ENCODE results near the gene FAM114A1.
A peak's percentile ranks its signal among the peaks of the same experiment; 100 is the strongest.

FAM114A1 gene

DNA sequence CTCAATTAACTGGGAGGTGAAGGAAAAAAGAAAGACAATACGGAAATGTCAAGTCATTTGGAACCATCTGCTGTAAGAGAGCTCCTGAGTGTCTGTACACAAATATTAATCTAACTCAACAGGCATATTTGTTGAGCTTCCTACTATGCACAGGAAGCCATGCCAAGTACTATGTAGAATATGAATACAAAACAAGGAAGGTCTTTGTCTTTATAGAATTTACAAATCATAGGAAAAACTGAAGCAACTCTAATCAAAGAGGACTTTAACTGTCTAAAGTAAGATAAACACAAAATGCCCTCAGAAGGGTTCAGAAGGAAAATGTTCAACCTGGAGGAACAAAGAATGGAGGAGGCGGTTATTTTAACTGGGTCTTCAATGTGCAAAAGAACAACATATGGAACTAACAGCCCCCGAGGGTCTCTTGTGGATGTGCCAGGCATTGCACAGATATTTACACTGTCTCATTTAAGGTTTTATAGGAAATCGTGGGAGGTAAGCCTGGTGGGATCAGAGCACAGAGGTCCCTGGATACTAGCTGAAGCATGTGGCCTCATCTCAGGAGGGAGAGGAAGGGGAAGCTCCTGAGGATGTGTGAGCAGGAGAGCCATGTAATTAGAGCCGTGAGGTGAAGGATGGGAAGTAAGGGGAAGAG, 5.8 kb downstream of the FAM114A1 start:
- ChIA-PET CTCF (interaction anchor here (0.7 to 6.5 kb wide), 9 partner anchors 13 to 694 kb away, joined by 3 to 38 read pairs (median 3); partner anchors contain the start of gene TLR10), POLR2A (interaction anchor here (0.7 kb wide), 1 partner anchor 13 kb away, joined by 3 read pairs; no protein-coding TSS in a partner anchor)
- 71% methylated on average over 3 of the region's 5 CpGs for WGBS (ENCODE audit: insufficient coverage)

DNA sequence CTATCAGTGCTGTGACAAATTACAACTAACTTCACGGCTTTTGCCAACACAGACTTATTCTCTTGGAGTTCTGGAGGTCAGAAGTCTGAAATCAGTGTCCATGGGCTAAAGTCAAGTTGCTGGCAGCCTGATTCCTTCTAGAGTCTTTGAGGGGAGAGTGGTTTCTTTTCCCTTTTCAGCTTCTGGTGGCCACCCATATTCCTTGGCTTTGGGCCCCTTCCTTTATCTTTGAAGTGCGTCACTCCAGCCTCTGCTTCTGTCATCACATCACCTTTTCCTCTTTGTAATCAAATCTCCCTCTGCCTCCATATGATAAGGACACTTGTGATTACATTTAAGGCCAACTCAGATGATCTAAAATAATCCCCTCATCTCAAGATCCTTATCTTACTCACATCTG, 9.0 kb downstream of the FAM114A1 start:
- Histone ChIP-seq H3K36me3 (ENCODE audit: control insufficient read depth in 4 of 4, insufficient read depth in 4 of 4, low read length in 3 of 4) (no peaks in the 10 kb centered on the region), H3K27me3 (replicated peaks in 2 of 5; ENCODE audit: control insufficient read depth in 4 of 5, insufficient read depth in 5 of 5, low read length in 4 of 5) (no peaks in the 10 kb centered on the region), H3K4me3 (ENCODE audit: control insufficient read depth in 1 of 7, extremely low read depth in 1 of 7, insufficient read depth in 4 of 7, low read depth in 2 of 7, low read length in 6 of 7) (no peak overlapping the region), H3K4me1 (ENCODE audit: control extremely low read depth in 1 of 4, control insufficient read depth in 4 of 4, insufficient read depth in 4 of 4, low read length in 3 of 4) (no peaks in the 10 kb centered on the region), H3K27ac (ENCODE audit: insufficient read depth in 1 of 2, low read depth in 1 of 2, low read length in 2 of 2, poor library complexity in 1 of 2, severe bottlenecking in 2 of 2) (no peak overlapping the region), H3K9me3 (ENCODE audit: control extremely low read depth in 1 of 5, control insufficient read depth in 4 of 5, insufficient read depth in 2 of 5, low read depth in 1 of 5, low read length in 4 of 5) (no peaks in the 10 kb centered on the region)
- no peak for DNase-seq
- 100% methylated on average over 2 of the region's 2 CpGs for WGBS (ENCODE audit: insufficient coverage)
- ChIA-PET POLR2A (no interaction called here), CTCF (interaction anchor here (0.9 to 6.5 kb wide), 6 partner anchors 10 to 258 kb away, joined by 3 to 38 read pairs (median 4); no protein-coding TSS in a partner anchor)

More for the DNA sequence above, 5.8 kb downstream of the FAM114A1 start:
- Histone ChIP-seq H3K27ac (ENCODE audit: insufficient read depth in 1 of 2, low read depth in 1 of 2, low read length in 2 of 2, poor library complexity in 1 of 2, severe bottlenecking in 2 of 2) (no peak overlapping the region), H3K9me3 (ENCODE audit: control extremely low read depth in 1 of 5, control insufficient read depth in 4 of 5, insufficient read depth in 2 of 5, low read depth in 1 of 5, low read length in 4 of 5) (no peaks in the 10 kb centered on the region), H3K4me1 (ENCODE audit: control extremely low read depth in 1 of 4, control insufficient read depth in 4 of 4, insufficient read depth in 4 of 4, low read length in 3 of 4) (peaks cover 0 to under 1% (median 0%) of the 10 kb centered on the region in 4 experiments), H3K36me3 (ENCODE audit: control insufficient read depth in 4 of 4, insufficient read depth in 4 of 4, low read length in 3 of 4) (no peaks in the 10 kb centered on the region), H3K27me3 (replicated peaks in 2 of 5; ENCODE audit: control insufficient read depth in 4 of 5, insufficient read depth in 5 of 5, low read length in 4 of 5) (no peaks in the 10 kb centered on the region), H3K4me3 (ENCODE audit: control insufficient read depth in 1 of 7, extremely low read depth in 1 of 7, insufficient read depth in 4 of 7, low read depth in 2 of 7, low read length in 6 of 7) (no peak overlapping the region)
- peak in 2 of 3 donors; percentile 45 to 53 for DNase-seq

DNA sequence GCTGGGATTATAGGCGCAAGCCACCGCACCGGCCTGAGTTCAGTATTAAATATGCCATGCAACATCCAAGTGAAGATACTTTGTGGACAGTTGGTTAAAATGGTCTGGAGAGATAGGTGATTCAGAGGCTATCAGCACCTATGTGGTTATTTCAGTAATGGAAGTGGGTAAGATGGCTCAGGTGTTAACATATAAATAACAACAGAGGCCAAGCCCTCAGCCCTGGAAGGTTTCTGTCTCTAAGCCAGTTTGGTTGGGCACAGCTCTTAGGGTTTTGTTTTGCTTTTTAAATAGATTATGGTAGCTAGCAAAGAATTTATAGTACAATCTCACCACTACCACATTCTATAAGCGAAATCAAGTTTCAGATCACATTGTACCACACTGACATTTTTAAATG, 16.6 kb downstream of the FAM114A1 start:
- Histone ChIP-seq H3K9me3 (ENCODE audit: control extremely low read depth in 1 of 5, control insufficient read depth in 4 of 5, insufficient read depth in 2 of 5, low read depth in 1 of 5, low read length in 4 of 5) (no peaks in the 10 kb centered on the region), H3K27me3 (replicated peaks in 2 of 5; ENCODE audit: control insufficient read depth in 4 of 5, insufficient read depth in 5 of 5, low read length in 4 of 5) (no peaks in the 10 kb centered on the region), H3K4me3 (ENCODE audit: control insufficient read depth in 1 of 7, extremely low read depth in 1 of 7, insufficient read depth in 4 of 7, low read depth in 2 of 7, low read length in 6 of 7) (no peak overlapping the region), H3K4me1 (ENCODE audit: control extremely low read depth in 1 of 4, control insufficient read depth in 4 of 4, insufficient read depth in 4 of 4, low read length in 3 of 4) (peaks cover 0 to 7% (median 2%) of the 10 kb centered on the region in 4 experiments), H3K27ac (ENCODE audit: insufficient read depth in 1 of 2, low read depth in 1 of 2, low read length in 2 of 2, poor library complexity in 1 of 2, severe bottlenecking in 2 of 2) (no peak overlapping the region), H3K36me3 (ENCODE audit: control insufficient read depth in 4 of 4, insufficient read depth in 4 of 4, low read length in 3 of 4) (no peaks in the 10 kb centered on the region)
- POLR2A ChIA-PET = no interaction called here
- WGBS (ENCODE audit: insufficient coverage) = 100% methylated on average over 3 of the region's 4 CpGs
- no peak for DNase-seq
- CTCF ChIA-PET = no interaction called here

DNA sequence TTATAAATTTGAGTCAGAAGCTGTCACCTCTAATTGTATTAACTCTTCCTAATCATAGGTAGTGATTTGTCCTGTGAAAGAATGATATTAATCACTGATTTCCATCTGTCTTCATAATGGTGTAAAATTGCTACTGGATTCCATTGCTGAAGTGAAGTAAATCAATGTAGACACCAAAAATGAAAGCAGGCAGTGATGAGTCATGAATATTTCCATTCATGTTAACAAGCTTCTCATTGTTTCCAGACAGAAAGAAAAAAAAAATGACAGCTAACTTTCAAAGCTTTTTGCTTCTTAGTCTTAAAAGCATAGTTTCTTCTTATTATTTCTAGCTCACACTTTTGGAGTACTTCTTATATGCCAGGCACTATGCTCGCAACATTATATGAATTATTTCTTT, 21.5 kb downstream of the FAM114A1 start:
- no peaks in the 10 kb centered on the region for H3K27me3 ChIP-seq (replicated peaks in 2 of 5; ENCODE audit: control insufficient read depth in 4 of 5, insufficient read depth in 5 of 5, low read length in 4 of 5)
- no CpG with 5 or more reads among the region's 1 CpG for WGBS (ENCODE audit: insufficient coverage)
- ChIA-PET POLR2A (no interaction called here), CTCF (interaction anchor here (0.9 to 4.5 kb wide), 7 partner anchors 10 to 193 kb away, joined by 3 to 29 read pairs (median 3); no protein-coding TSS in a partner anchor)
- peak; percentile 40 to 83 (median 78) for DNase-seq
- H3K4me1 ChIP-seq (ENCODE audit: control extremely low read depth in 1 of 4, control insufficient read depth in 4 of 4, insufficient read depth in 4 of 4, low read length in 3 of 4) = peaks cover 2 to 13% (median 4%) of the 10 kb centered on the region in 4 experiments
- H3K36me3 ChIP-seq (ENCODE audit: control insufficient read depth in 4 of 4, insufficient read depth in 4 of 4, low read length in 3 of 4) = no peaks in the 10 kb centered on the region
- H3K9me3 ChIP-seq (ENCODE audit: control extremely low read depth in 1 of 5, control insufficient read depth in 4 of 5, insufficient read depth in 2 of 5, low read depth in 1 of 5, low read length in 4 of 5) = no peaks in the 10 kb centered on the region
- H3K4me3 ChIP-seq (ENCODE audit: control insufficient read depth in 1 of 7, extremely low read depth in 1 of 7, insufficient read depth in 4 of 7, low read depth in 2 of 7, low read length in 6 of 7) = peak overlapping the region in 1 of 7 experiments; percentile 50
- no peak overlapping the region for H3K27ac ChIP-seq (ENCODE audit: insufficient read depth in 1 of 2, low read depth in 1 of 2, low read length in 2 of 2, poor library complexity in 1 of 2, severe bottlenecking in 2 of 2)

DNA sequence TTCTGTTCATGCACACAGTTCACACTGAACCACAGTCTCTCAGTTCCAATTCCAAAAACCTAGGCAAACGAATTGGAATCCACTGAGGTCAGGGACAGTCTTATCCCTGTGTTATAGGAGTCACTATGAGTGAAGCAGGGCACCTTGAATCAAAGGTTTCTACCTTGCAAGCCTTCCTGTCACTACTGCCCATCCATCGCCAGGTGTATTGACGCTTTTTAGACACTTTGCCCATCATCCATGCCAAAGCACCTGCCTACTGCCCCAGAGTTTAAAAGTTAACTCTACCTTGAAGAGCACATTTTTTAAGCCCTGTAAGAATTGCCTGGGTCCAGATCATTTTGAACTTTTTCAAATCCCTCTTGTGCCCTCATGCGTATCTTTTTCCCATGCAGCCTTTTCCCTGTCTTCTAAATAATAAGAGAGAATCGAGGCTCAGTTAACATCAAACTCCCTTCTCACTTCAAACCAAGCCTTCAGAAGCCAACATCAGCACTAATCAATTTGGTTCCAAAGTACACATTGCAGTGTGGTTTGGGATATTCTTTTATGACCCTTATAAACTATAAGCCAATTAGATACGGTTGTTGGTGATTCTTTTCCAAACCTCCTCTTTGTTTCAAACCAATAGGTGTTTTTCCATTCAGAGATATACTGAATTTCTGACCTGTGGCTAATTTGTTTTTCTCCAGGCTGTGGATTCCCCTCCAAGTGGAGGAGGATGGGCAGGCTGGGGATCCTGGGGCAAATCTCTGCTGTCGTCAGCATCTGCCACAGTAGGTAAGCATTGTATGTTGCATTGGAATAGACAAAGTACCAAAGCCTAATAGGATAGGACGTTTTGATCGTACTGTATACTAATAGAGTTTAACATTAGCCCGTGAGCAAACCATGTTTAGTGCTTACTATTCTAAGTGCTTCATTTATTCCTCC, 23.7 kb downstream of the FAM114A1 start:
- H3K27me3 ChIP-seq (replicated peaks in 2 of 5; ENCODE audit: control insufficient read depth in 4 of 5, insufficient read depth in 5 of 5, low read length in 4 of 5) = no peaks in the 10 kb centered on the region
- no peaks in the 10 kb centered on the region for H3K36me3 ChIP-seq (ENCODE audit: control insufficient read depth in 4 of 4, insufficient read depth in 4 of 4, low read length in 3 of 4)
- H3K4me1 ChIP-seq (ENCODE audit: control extremely low read depth in 1 of 4, control insufficient read depth in 4 of 4, insufficient read depth in 4 of 4, low read length in 3 of 4) = peaks cover 0 to 12% (median 4%) of the 10 kb centered on the region in 4 experiments
- H3K27ac ChIP-seq (ENCODE audit: insufficient read depth in 1 of 2, low read depth in 1 of 2, low read length in 2 of 2, poor library complexity in 1 of 2, severe bottlenecking in 2 of 2) = no peak overlapping the region
- ChIA-PET POLR2A (interaction anchor here (0.6 kb wide), 1 partner anchor 292 kb away, joined by 4 read pairs; no protein-coding TSS in a partner anchor), CTCF (interaction anchor here (1.0 to 4.5 kb wide), 5 partner anchors 15 to 167 kb away, joined by 3 to 24 read pairs (median 4); no protein-coding TSS in a partner anchor)
- no peaks in the 10 kb centered on the region for H3K9me3 ChIP-seq (ENCODE audit: control extremely low read depth in 1 of 5, control insufficient read depth in 4 of 5, insufficient read depth in 2 of 5, low read depth in 1 of 5, low read length in 4 of 5)
- 100% methylated on average over 6 of the region's 10 CpGs for WGBS (ENCODE audit: insufficient coverage)
- no peak overlapping the region for H3K4me3 ChIP-seq (ENCODE audit: control insufficient read depth in 1 of 7, extremely low read depth in 1 of 7, insufficient read depth in 4 of 7, low read depth in 2 of 7, low read length in 6 of 7)
- DNase-seq = no peak

DNA sequence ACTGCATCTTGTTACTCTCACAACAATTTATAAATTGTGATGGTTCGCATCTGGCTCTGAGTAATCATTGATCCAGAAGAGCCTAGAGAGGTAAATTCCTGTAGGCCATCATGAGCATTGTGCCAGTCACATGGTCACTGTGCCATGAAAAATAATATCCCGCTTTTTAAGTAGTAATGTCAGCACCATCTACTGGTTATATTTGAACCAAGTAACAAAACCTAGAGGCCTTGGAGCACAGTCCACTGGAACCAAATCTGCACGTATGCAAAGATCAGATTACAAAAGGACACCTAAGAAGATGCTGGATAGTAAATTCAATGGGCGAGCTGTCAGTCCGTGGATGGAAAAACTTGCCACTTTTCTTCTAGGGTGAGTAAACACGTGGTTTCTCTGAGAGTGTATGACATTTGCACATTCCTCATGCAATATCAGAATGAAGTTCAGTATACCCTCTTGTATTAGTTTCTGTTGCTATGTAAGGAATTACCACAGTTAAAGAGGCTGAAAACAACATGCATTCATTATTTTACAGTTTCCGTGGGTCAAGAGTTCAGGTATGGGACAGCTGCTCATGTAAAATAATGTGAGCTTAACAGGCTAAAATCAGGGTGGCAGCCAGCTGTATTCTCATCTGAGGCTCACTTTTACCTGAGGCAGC, 26.8 kb downstream of the FAM114A1 start:
- no peaks in the 10 kb centered on the region for H3K27me3 ChIP-seq (replicated peaks in 2 of 5; ENCODE audit: control insufficient read depth in 4 of 5, insufficient read depth in 5 of 5, low read length in 4 of 5)
- no peak for DNase-seq
- H3K4me3 ChIP-seq (ENCODE audit: control insufficient read depth in 1 of 7, extremely low read depth in 1 of 7, insufficient read depth in 4 of 7, low read depth in 2 of 7, low read length in 6 of 7) = no peak overlapping the region
- no peaks in the 10 kb centered on the region for H3K9me3 ChIP-seq (ENCODE audit: control extremely low read depth in 1 of 5, control insufficient read depth in 4 of 5, insufficient read depth in 2 of 5, low read depth in 1 of 5, low read length in 4 of 5)
- peaks cover 0 to 4% (median 2%) of the 10 kb centered on the region in 4 experiments for H3K4me1 ChIP-seq (ENCODE audit: control extremely low read depth in 1 of 4, control insufficient read depth in 4 of 4, insufficient read depth in 4 of 4, low read length in 3 of 4)
- no peak overlapping the region for H3K27ac ChIP-seq (ENCODE audit: insufficient read depth in 1 of 2, low read depth in 1 of 2, low read length in 2 of 2, poor library complexity in 1 of 2, severe bottlenecking in 2 of 2)
- 100% methylated on average over 6 of the region's 7 CpGs for WGBS (ENCODE audit: insufficient coverage)
- ChIA-PET POLR2A (no interaction called here), CTCF (interaction anchor here (1.0 to 1.7 kb wide), 4 partner anchors 8 to 287 kb away, joined by 3 to 5 read pairs (median 3); partner anchors contain the start of gene WDR19)
- H3K36me3 ChIP-seq (ENCODE audit: control insufficient read depth in 4 of 4, insufficient read depth in 4 of 4, low read length in 3 of 4) = no peaks in the 10 kb centered on the region

All from common myeloid progenitor, CD34-positive (primary cell).